Stimulated activated CD4-positive, alpha-beta T cell treated with anti-CD3 and anti-CD28 coated beads, Interleukin-2, amount 100 ng/mL, for 48 hours (primary cell): ENCODE data around the gene IFNA5.

Experiments
- DNase-seq, 2 donors: peaks; one replicate each; pipeline ENCODE4 v3.0.0-alpha.2; 2020

IFNA5 gene

GRCh38 chr9:21289848-21290247, 15.3 kb downstream of the IFNA5 start:
- no peak for DNase-seq

- DNase-seq: no peak
These were observed 17.8 kb downstream of the IFNA5 start for GRCh38 chr9:21287280-21287679.

GRCh38 chr9:21286659-21287058, 18.5 kb downstream of the IFNA5 start:
- no peak for DNase-seq

GRCh38 chr9:21286099-21286498, 19.0 kb downstream of the IFNA5 start:
- no peak for DNase-seq

GRCh38 chr9:21281275-21281674, 23.8 kb downstream of the IFNA5 start:
- no peak for DNase-seq

GRCh38 chr9:21268347-21268657, 36.8 kb downstream of the IFNA5 start:
- no peak for DNase-seq

- no peak for DNase-seq
These were observed 37.4 kb downstream of the IFNA5 start for GRCh38 chr9:21267485-21268346.

- DNase-seq: no peak
These were observed 38.2 kb downstream of the IFNA5 start for GRCh38 chr9:21266733-21267484.

GRCh38 chr9:21265421-21266189, 39.5 kb downstream of the IFNA5 start:
- DNase-seq: no peak

GRCh38 chr9:21255538-21256212, 49.4 kb downstream of the IFNA5 start:
- DNase-seq: no peak
